Activated CD8-positive, alpha-beta T cell treated with anti-CD3 and anti-CD28 coated beads for 36 hours (primary cell): ENCODE data around the gene SLC26A8. TPM values are rescaled to one million over a fixed set of nuclear protein-coding genes. Genes with fewer than 3 reads are reported as not detected.
A peak's percentile ranks its signal among the peaks of the same experiment; 100 is the strongest.

ENCODE experiments used
- ATAC-seq: fragments of 200-7000 bp; cut with Tn5 transposase; one replicate; pipeline ENCODE4 v1.10.0; 2021; ENCODE audit warnings: mild to moderate bottlenecking, moderate library complexity
- CTCF ChIA-PET: fragments of 350-600 bp; sonication (Branson Sonifier 250); formaldehyde crosslinking; loops from one replicate; lab custom pipeline; 2021; ENCODE audit warnings: antibody characterized with exemption; lab: Charles Lee
- POLR2A ChIA-PET: fragments of 350-600 bp; sonication (Branson Sonifier 250); formaldehyde crosslinking; loops from one replicate; lab custom pipeline; 2021; ENCODE audit warnings: antibody characterized with exemption; lab: Charles Lee
- DNase-seq: peaks from one replicate; pipeline ENCODE4 v3.0.0-alpha.2; 2020
- H3K27ac Mint-ChIP-seq: one replicate; pipeline ENCODE4 v1.8.0; 2021; ENCODE audit warnings: mild to moderate bottlenecking, mixed read lengths
- H3K27me3 Mint-ChIP-seq: one replicate; pipeline ENCODE4 v1.8.0; 2021; ENCODE audit warnings: mixed read lengths
- H3K36me3 Mint-ChIP-seq: one replicate; pipeline ENCODE4 v1.8.0; 2021; ENCODE audit warnings: low read depth, mixed read lengths
- H3K4me1 Mint-ChIP-seq: one replicate; pipeline ENCODE4 v1.8.0; 2021; ENCODE audit warnings: low read depth, mixed read lengths
- H3K4me3 Mint-ChIP-seq: one replicate; pipeline ENCODE4 v1.8.0; 2021; ENCODE audit warnings: mild to moderate bottlenecking, moderate library complexity, mixed read lengths
- H3K9me3 Mint-ChIP-seq: one replicate; pipeline ENCODE4 v1.8.0; 2021; ENCODE audit warnings: mixed read lengths
- intact Hi-C: fragments of 100-400 bp; cut with micrococcal nuclease; formaldehyde crosslinking; loops from one replicate; pipeline ENCODE4 v1.10.0; 2022
- total RNA-seq, 2 experiments: library from RNA; stranded (reverse); gene quantifications; one replicate each; pipeline ENCODE4 v1.2.3, GENCODE V29; 2021
- TF ChIP-seq, protein P1 (sequence below): fragments of 200-600 bp; IDR thresholded peaks from one replicate; pipeline ENCODE4 v1.8.0; 2022; ENCODE audit warnings: antibody characterized with exemption, mild to moderate bottlenecking

The SLC26A8 gene
- not detected for total RNA-seq

- no peak for ATAC-seq
- no peak for DNase-seq
- Mint-ChIP-seq H3K4me1 (peaks cover 9% of the 10 kb centered on the region), H3K36me3 (peaks cover 5% of the 10 kb centered on the region), H3K27me3 (peaks cover 22% of the 10 kb centered on the region), H3K4me3 (no peak within 1 kb of the TSS), H3K9me3 (no peaks in the 10 kb centered on the region), H3K27ac (no peak within 1 kb of the TSS)
- POLR2A ChIA-PET = interaction anchor here (1.1 to 5.7 kb wide), 2 partner anchors 39 to 72 kb away, joined by 3 to 57 read pairs; no protein-coding TSS in a partner anchor
- intact Hi-C loops = loop anchor here (10.0 kb wide), 1 partner anchor 281 kb away; no protein-coding TSS in a partner anchor
- CTCF ChIA-PET = interaction anchor here (10.6 kb wide), 1 partner anchor 72 kb away, joined by 230 read pairs; no protein-coding TSS in a partner anchor
- TF ChIP-seq, protein P1, sequence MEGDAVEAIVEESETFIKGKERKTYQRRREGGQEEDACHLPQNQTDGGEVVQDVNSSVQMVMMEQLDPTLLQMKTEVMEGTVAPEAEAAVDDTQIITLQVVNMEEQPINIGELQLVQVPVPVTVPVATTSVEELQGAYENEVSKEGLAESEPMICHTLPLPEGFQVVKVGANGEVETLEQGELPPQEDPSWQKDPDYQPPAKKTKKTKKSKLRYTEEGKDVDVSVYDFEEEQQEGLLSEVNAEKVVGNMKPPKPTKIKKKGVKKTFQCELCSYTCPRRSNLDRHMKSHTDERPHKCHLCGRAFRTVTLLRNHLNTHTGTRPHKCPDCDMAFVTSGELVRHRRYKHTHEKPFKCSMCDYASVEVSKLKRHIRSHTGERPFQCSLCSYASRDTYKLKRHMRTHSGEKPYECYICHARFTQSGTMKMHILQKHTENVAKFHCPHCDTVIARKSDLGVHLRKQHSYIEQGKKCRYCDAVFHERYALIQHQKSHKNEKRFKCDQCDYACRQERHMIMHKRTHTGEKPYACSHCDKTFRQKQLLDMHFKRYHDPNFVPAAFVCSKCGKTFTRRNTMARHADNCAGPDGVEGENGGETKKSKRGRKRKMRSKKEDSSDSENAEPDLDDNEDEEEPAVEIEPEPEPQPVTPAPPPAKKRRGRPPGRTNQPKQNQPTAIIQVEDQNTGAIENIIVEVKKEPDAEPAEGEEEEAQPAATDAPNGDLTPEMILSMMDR = no peak
These were observed at the start of gene SLC26A8 for GRCh38 chr6:36023996-36024795. Gene SLC26A8 (minus strand): TSS chr6:36024641. CDS start chr6:36019707, 4,934 bp downstream.

DNA sequence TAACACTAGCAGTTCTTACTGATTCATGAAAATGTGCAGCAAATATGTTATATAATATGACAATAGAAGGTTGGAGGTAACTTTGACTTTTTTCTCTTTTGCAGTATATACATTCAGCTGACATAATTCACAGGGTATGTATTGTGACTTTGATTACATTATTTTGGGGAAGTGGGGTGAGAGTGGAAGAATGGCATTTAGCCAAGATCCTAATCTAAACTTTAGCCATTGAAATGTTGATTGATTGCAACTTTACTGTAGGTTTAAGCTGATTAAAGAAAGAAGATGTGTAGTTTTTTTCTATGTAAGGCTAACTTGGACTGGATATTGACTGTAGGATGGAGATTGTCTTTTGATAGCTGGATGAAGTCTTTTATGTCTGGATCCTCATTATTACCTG is 49.1 kb upstream of the SLC26A8 start:
- Mint-ChIP-seq H3K4me3 (no peak overlapping the region), H3K4me1 (peaks cover 23% of the 10 kb centered on the region), H3K27me3 (no peaks in the 10 kb centered on the region), H3K27ac (no peak overlapping the region), H3K36me3 (peaks cover 21% of the 10 kb centered on the region), H3K9me3 (no peaks in the 10 kb centered on the region)
- TF ChIP-seq, protein P1 = no peak
- DNase-seq = no peak
- no peak for ATAC-seq
- ChIA-PET CTCF (interaction anchor here (0.6 to 1.7 kb wide), 6 partner anchors 13 to 229 kb away, joined by 3 to 16 read pairs (median 4); partner anchors contain the start of gene MAPK14), POLR2A (interaction anchor here (1.2 kb wide), 1 partner anchor 45 kb away, joined by 3 read pairs; no protein-coding TSS in a partner anchor)
- intact Hi-C loops = no loop called here

DNA sequence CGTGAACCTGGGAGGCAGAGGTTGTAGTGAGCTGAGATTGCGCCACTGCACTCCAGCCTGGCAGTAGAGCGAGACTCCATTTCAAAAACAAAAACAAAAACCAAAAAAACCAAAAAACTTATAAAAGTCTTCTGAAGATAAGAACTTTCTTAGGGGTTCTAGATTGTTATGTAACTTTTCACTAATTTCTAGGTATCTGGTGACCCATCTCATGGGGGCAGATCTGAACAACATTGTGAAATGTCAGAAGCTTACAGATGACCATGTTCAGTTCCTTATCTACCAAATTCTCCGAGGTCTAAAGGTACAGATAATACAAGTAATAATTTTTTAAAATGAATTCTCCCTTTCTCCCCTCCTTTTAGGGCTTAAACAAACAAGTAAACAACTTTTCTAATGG is 48.2 kb upstream of the SLC26A8 start:
- H3K9me3 Mint-ChIP-seq = no peaks in the 10 kb centered on the region
- peaks cover 30% of the 10 kb centered on the region for H3K4me1 Mint-ChIP-seq
- DNase-seq (no peak), ATAC-seq (no peak)
- H3K36me3 Mint-ChIP-seq = peaks cover 21% of the 10 kb centered on the region
- CTCF ChIA-PET = interaction anchor here (1.7 to 5.8 kb wide), 3 partner anchors 22 to 230 kb away, joined by 4 to 31 read pairs (median 16); no protein-coding TSS in a partner anchor
- H3K27ac Mint-ChIP-seq = no peak overlapping the region
- H3K4me3 Mint-ChIP-seq = no peak overlapping the region
- TF ChIP-seq, protein P1 = no peak
- no peaks in the 10 kb centered on the region for H3K27me3 Mint-ChIP-seq
- POLR2A ChIA-PET = no interaction called here
- intact Hi-C loops = no loop called here

GRCh38 chr6:36071714-36072113 is 47.3 kb upstream of the SLC26A8 start:
- Mint-ChIP-seq H3K4me1 (peaks cover 34% of the 10 kb centered on the region), H3K27ac (peak overlapping the region; percentile 28), H3K9me3 (no peaks in the 10 kb centered on the region), H3K27me3 (no peaks in the 10 kb centered on the region), H3K4me3 (no peak overlapping the region), H3K36me3 (peaks cover 17% of the 10 kb centered on the region)
- intact Hi-C loops = no loop called here
- TF ChIP-seq, protein P1 = no peak
- ChIA-PET CTCF (interaction anchor here (5.8 kb wide), 1 partner anchor 24 kb away, joined by 31 read pairs; no protein-coding TSS in a partner anchor), POLR2A (interaction anchor here (1.4 kb wide), 1 partner anchor 43 kb away, joined by 5 read pairs; no protein-coding TSS in a partner anchor)
- no peak for DNase-seq
- ATAC-seq = no peak
